SK-N-SH treated with all-trans-retinoic acid at 6 μM for 48 hours (cell line): ENCODE results near the gene TRIM2.

Experiments
- ATAC-seq: fragments of 200-7000 bp; cut with Tn5 transposase; 3 replicates; pipeline ENCODE4 v1.9.1; 2020; ENCODE audit warnings: mild to moderate bottlenecking, moderate library complexity
- ARNTL ChIP-seq: fragments of 450-650 bp; formaldehyde crosslinking; IDR thresholded peaks from 2 replicates; pipeline ENCODE4 v1.5.0; 2020; ENCODE audit warnings: low read depth, mild to moderate bottlenecking, moderate library complexity, borderline replicate concordance
- BACH2 ChIP-seq: fragments of 250-450 bp; sonication (Bioruptor Pico); IDR thresholded peaks from 2 replicates; pipeline ENCODE4 v1.9.0; 2021; ENCODE audit warnings: mild to moderate bottlenecking, borderline replicate concordance
- CSDC2 ChIP-seq: fragments of 250-450 bp; sonication (Bioruptor Pico); IDR thresholded peaks from 2 replicates; pipeline ENCODE4 v1.5.0; 2020; ENCODE audit warnings: mild to moderate bottlenecking, moderate library complexity
- ESRRG ChIP-seq: fragments of 250-450 bp; sonication (Bioruptor Pico); IDR thresholded peaks from 2 replicates; pipeline ENCODE4 v1.6.1; 2021; ENCODE audit warnings: mild to moderate bottlenecking
- GLIS3 ChIP-seq: fragments of 250-450 bp; sonication (Bioruptor Pico); IDR thresholded peaks from 2 replicates; pipeline ENCODE4 v1.5.0; 2020; ENCODE audit warnings: mild to moderate bottlenecking, moderate library complexity
- ISL1 ChIP-seq: fragments of 250-450 bp; sonication (Bioruptor Pico); IDR thresholded peaks from 2 replicates; pipeline ENCODE4 v2.1.2; 2022; ENCODE audit warnings: mild to moderate bottlenecking, moderate library complexity
- OSR1 ChIP-seq: fragments of 250-450 bp; sonication (Bioruptor Pico); IDR thresholded peaks from 2 replicates; pipeline ENCODE4 v1.8.0; 2022; ENCODE audit warnings: moderate library complexity, mild to moderate bottlenecking, inconsistent platforms
- PATZ1 ChIP-seq: fragments of 250-450 bp; sonication (Bioruptor Pico); IDR thresholded peaks from 2 replicates; pipeline ENCODE4 v1.8.0; 2020; ENCODE audit warnings: mild to moderate bottlenecking, moderate library complexity, borderline replicate concordance
- POU6F1 ChIP-seq: fragments of 250-450 bp; sonication (Bioruptor Pico); IDR thresholded peaks from 2 replicates; pipeline ENCODE4 v1.8.0; 2021; ENCODE audit warnings: low read depth, mild to moderate bottlenecking, moderate library complexity, borderline replicate concordance
- PPARA ChIP-seq: fragments of 250-450 bp; sonication (Bioruptor Pico); IDR thresholded peaks from 2 replicates; pipeline ENCODE4 v1.5.0; 2020; ENCODE audit warnings: mild to moderate bottlenecking, borderline replicate concordance
- RARB ChIP-seq: fragments of 250-450 bp; sonication (Bioruptor Pico); IDR thresholded peaks from 2 replicates; pipeline ENCODE4 v1.8.0; 2021; ENCODE audit warnings: mild to moderate bottlenecking, moderate library complexity
- SNAI2 ChIP-seq: fragments of 250-450 bp; sonication (Bioruptor Pico); IDR thresholded peaks from 2 replicates; pipeline ENCODE4 v1.5.0; 2020; ENCODE audit warnings: mild to moderate bottlenecking, moderate library complexity
- TCF4 ChIP-seq: fragments of 250-450 bp; sonication (Bioruptor Pico); IDR thresholded peaks from 2 replicates; pipeline ENCODE4 v1.8.0; 2021; ENCODE audit warnings: mild to moderate bottlenecking, moderate library complexity, borderline replicate concordance
- TOX ChIP-seq: fragments of 250-450 bp; sonication (Bioruptor Pico); IDR thresholded peaks from 2 replicates; pipeline ENCODE4 v1.8.0; 2021; ENCODE audit warnings: mild to moderate bottlenecking, moderate library complexity, borderline replicate concordance
- ZC3H10 ChIP-seq: fragments of 250-450 bp; sonication (Bioruptor Pico); IDR thresholded peaks from 2 replicates; pipeline ENCODE4 v1.5.1; 2021; ENCODE audit warnings: mild to moderate bottlenecking, moderate library complexity
- ZFP3 ChIP-seq: fragments of 250-450 bp; sonication (Bioruptor Pico); IDR thresholded peaks from 2 replicates; pipeline ENCODE4 v1.5.0; 2020; ENCODE audit warnings: mild to moderate bottlenecking, moderate library complexity
- ZFP30 ChIP-seq: fragments of 450-650 bp; formaldehyde crosslinking; IDR thresholded peaks from 2 replicates; pipeline ENCODE4 v1.5.0; 2022; ENCODE audit warnings: mild to moderate bottlenecking, moderate library complexity
- ZNF565 ChIP-seq: fragments of 450-650 bp; formaldehyde crosslinking; conservative IDR thresholded peaks from 2 replicates; pipeline ENCODE4 v1.5.0; 2020; ENCODE audit warnings: low read depth, mild to moderate bottlenecking, moderate library complexity
- ZNF70 ChIP-seq: fragments of 450-650 bp; formaldehyde crosslinking; IDR thresholded peaks from 2 replicates; pipeline ENCODE4 v1.5.0; 2020; ENCODE audit warnings: mild to moderate bottlenecking, moderate library complexity
- ZNF8 ChIP-seq: fragments of 450-650 bp; formaldehyde crosslinking; IDR thresholded peaks from 2 replicates; pipeline ENCODE4 v1.5.0; 2020; ENCODE audit warnings: mild to moderate bottlenecking, moderate library complexity
- TF ChIP-seq, protein P1 (sequence below): fragments of 250-450 bp; sonication (Bioruptor Pico); IDR thresholded peaks from 2 replicates; pipeline ENCODE4 v1.5.0; 2020; ENCODE audit warnings: mild to moderate bottlenecking, moderate library complexity
- TF ChIP-seq, protein P2 (sequence below): fragments of 250-450 bp; sonication (Bioruptor Pico); IDR thresholded peaks from 2 replicates; pipeline ENCODE4 v1.5.1; 2020; ENCODE audit warnings: low read depth, mild to moderate bottlenecking, moderate library complexity
- TF ChIP-seq, protein P3 (sequence below): fragments of 250-450 bp; sonication (Bioruptor Pico); IDR thresholded peaks from 2 replicates; pipeline ENCODE4 v1.5.1; 2021; ENCODE audit warnings: mild to moderate bottlenecking, moderate library complexity

TRIM2 gene

DNA sequence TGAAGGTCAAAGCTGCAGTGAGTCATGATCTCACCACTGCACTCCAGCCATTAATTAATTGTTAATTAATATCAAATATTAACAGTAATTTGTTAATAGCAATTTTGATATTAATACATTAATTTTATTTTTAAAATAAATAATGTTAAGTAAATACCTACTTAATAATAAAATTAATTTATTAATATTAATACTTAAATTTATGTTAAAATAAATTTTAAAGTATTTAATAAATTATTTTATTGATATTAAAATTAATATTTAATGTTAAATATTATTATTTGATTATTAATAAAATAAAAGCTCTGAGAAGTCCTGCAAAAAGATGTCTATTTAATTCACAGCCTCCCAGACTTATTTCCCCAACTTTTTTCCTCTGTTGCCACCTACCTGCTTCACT is 25.1 kb upstream of the TRIM2 start:
- no peak for ATAC-seq
- no peak for TF ChIP-seq SNAI2 (CRISPR knock-in tag)
- no peak for TF ChIP-seq ISL1 (CRISPR knock-in tag)
- no peak for TF ChIP-seq ZC3H10 (CRISPR knock-in tag)
- no peak for TF ChIP-seq ZNF8 (CRISPR knock-in tag)
- TF ChIP-seq, protein P1, sequence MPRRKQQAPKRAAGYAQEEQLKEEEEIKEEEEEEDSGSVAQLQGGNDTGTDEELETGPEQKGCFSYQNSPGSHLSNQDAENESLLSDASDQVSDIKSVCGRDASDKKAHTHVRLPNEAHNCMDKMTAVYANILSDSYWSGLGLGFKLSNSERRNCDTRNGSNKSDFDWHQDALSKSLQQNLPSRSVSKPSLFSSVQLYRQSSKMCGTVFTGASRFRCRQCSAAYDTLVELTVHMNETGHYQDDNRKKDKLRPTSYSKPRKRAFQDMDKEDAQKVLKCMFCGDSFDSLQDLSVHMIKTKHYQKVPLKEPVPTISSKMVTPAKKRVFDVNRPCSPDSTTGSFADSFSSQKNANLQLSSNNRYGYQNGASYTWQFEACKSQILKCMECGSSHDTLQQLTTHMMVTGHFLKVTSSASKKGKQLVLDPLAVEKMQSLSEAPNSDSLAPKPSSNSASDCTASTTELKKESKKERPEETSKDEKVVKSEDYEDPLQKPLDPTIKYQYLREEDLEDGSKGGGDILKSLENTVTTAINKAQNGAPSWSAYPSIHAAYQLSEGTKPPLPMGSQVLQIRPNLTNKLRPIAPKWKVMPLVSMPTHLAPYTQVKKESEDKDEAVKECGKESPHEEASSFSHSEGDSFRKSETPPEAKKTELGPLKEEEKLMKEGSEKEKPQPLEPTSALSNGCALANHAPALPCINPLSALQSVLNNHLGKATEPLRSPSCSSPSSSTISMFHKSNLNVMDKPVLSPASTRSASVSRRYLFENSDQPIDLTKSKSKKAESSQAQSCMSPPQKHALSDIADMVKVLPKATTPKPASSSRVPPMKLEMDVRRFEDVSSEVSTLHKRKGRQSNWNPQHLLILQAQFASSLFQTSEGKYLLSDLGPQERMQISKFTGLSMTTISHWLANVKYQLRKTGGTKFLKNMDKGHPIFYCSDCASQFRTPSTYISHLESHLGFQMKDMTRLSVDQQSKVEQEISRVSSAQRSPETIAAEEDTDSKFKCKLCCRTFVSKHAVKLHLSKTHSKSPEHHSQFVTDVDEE (CRISPR knock-in tag), result no peak
- TF ChIP-seq ESRRG, result no peak
- TF ChIP-seq RARB (CRISPR knock-in tag), result no peak
- no peak for TF ChIP-seq ZFP3 (CRISPR knock-in tag)
- TF ChIP-seq CSDC2 (CRISPR knock-in tag), result no peak
- TF ChIP-seq, protein P2, sequence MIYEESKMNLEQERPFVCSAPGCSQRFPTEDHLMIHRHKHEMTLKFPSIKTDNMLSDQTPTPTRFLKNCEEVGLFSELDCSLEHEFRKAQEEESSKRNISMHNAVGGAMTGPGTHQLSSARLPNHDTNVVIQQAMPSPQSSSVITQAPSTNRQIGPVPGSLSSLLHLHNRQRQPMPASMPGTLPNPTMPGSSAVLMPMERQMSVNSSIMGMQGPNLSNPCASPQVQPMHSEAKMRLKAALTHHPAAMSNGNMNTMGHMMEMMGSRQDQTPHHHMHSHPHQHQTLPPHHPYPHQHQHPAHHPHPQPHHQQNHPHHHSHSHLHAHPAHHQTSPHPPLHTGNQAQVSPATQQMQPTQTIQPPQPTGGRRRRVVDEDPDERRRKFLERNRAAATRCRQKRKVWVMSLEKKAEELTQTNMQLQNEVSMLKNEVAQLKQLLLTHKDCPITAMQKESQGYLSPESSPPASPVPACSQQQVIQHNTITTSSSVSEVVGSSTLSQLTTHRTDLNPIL, result no peak
- TF ChIP-seq ARNTL, result no peak
- TF ChIP-seq TOX (CRISPR knock-in tag), result no peak
- TF ChIP-seq POU6F1 (CRISPR knock-in tag), result no peak
- no peak for TF ChIP-seq PPARA
- TF ChIP-seq GLIS3 (CRISPR knock-in tag), result no peak
- TF ChIP-seq ZNF70, result no peak
- no peak for TF ChIP-seq OSR1 (CRISPR knock-in tag)
- TF ChIP-seq TCF4, result no peak

- TF ChIP-seq PPARA (no peak), GLIS3 (CRISPR knock-in tag) (no peak)
- ATAC-seq, result no peak; the same call in 2 of the 3 replicates
These were observed 22.9 kb upstream of the TRIM2 start for GRCh38 chr4:153181293-153181692.

DNA sequence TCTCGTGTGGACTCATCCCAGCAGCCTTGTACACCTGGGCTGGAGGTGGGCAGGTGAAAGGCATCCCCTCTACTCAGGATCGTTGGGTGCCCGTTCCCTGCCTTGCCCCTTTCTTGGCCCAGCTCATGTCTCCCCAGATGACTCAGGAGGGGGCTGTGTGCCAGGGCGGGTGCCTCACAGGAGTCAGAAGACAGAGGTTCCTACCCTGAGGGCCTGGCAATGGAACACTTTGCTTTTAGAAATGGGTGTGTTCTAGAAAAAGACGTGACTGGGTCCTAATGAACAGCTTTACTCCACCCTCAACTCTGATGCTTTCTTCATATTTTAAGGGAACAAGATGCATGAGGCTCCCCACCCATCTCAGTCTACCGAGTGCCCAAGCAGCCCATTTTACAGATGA is 22.5 kb upstream of the TRIM2 start:
- no peak for ATAC-seq
- TF ChIP-seq TOX (CRISPR knock-in tag) (no peak), TCF4 (no peak), CSDC2 (CRISPR knock-in tag) (no peak), ZFP3 (CRISPR knock-in tag) (no peak), ZNF8 (CRISPR knock-in tag) (no peak), OSR1 (CRISPR knock-in tag) (no peak), PATZ1 (CRISPR knock-in tag) (no peak), ZNF70 (no peak), BACH2 (CRISPR knock-in tag) (no peak), ARNTL (no peak), ESRRG (no peak), ZNF565 (CRISPR knock-in tag) (no peak), POU6F1 (CRISPR knock-in tag) (no peak), PPARA (no peak), SNAI2 (CRISPR knock-in tag) (no peak), ZFP30 (CRISPR knock-in tag) (no peak), ZC3H10 (CRISPR knock-in tag) (no peak)
- TF ChIP-seq, protein P3, sequence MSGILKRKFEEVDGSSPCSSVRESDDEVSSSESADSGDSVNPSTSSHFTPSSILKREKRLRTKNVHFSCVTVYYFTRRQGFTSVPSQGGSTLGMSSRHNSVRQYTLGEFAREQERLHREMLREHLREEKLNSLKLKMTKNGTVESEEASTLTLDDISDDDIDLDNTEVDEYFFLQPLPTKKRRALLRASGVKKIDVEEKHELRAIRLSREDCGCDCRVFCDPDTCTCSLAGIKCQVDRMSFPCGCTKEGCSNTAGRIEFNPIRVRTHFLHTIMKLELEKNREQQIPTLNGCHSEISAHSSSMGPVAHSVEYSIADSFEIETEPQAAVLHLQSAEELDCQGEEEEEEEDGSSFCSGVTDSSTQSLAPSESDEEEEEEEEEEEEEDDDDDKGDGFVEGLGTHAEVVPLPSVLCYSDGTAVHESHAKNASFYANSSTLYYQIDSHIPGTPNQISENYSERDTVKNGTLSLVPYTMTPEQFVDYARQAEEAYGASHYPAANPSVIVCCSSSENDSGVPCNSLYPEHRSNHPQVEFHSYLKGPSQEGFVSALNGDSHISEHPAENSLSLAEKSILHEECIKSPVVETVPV (CRISPR knock-in tag), result no peak
- TF ChIP-seq, protein P1 (CRISPR knock-in tag), result no peak
